ENCODE data around the gene SORCS2.
"Not testable (repeated sequence)": the region's sequence is repeated elsewhere in the genome, so short reads cannot be mapped to it uniquely, and the experiment has no call there.

SORCS2 gene

DNA sequence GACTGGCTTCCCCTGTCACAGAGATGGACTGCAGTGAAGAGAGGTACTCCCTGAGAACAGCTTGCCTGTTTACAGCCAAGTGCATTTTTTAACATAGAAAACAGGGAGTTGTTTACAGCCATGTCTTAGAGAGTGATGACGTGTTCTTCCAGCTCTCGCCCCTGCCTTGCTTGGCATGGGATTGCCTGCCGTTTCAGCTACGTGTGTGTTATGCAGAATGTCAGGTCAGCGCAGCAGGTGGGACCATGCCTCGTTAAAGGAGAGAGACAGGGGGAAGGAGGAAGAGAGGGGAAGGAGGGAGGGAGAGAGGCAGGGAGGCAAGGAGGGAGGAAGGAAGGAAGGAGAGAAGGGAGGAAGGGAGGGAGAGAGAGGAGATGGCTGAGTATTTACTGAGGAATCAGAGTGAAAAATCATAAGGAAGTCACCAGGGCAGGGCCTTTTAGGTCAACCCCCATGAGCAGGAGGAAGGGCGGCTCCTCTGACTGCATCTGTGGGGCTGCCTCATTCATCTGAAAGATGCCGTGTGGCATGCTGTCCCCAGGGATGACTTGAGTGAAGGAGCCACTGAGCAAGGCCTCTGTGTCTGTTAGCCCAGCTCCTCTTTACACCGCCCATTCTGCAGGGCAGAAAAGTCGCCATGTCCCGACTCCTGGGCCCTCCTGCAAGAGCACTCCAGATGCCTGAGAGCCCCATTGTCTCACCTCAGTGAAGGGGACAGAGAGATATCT, 382.1 kb downstream of the SORCS2 start:
- no peak for DNase-seq (ENCODE audit: extremely low read depth, low read depth)
- TF ChIP-seq, protein P1, sequence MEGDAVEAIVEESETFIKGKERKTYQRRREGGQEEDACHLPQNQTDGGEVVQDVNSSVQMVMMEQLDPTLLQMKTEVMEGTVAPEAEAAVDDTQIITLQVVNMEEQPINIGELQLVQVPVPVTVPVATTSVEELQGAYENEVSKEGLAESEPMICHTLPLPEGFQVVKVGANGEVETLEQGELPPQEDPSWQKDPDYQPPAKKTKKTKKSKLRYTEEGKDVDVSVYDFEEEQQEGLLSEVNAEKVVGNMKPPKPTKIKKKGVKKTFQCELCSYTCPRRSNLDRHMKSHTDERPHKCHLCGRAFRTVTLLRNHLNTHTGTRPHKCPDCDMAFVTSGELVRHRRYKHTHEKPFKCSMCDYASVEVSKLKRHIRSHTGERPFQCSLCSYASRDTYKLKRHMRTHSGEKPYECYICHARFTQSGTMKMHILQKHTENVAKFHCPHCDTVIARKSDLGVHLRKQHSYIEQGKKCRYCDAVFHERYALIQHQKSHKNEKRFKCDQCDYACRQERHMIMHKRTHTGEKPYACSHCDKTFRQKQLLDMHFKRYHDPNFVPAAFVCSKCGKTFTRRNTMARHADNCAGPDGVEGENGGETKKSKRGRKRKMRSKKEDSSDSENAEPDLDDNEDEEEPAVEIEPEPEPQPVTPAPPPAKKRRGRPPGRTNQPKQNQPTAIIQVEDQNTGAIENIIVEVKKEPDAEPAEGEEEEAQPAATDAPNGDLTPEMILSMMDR (IDR thresholded peaks at IDR 0.05; ENCODE audit: low read depth, low read length) = no peak

DNA sequence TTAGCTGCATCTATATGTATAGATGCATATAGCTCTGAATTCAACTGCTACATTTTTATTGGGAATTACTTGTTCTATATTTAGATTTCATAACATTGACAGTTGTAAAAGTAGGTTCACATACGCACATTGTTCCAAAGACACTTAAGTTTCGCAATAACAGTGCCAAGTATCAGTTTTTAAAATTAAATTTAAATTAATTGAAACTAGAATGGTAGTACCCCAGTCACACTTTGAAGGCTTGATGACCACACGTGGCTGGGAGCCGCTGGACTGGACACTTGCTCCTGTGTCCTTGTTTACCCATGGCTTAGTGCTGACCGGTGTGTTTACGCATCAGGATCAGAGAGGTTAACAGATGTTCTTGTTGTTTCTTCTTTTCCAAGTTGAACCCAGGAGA, 383.1 kb downstream of the SORCS2 start:
- DNase-seq (ENCODE audit: extremely low read depth, low read depth) = no peak
- TF ChIP-seq, protein P1 (IDR thresholded peaks at IDR 0.05; ENCODE audit: low read depth, low read length) = no peak

- DNase-seq (ENCODE audit: extremely low read depth, low read depth) = not testable (repeated sequence)
These were observed 385.2 kb downstream of the SORCS2 start for GRCh38 chr4:7577361-7578039.

- TF ChIP-seq, protein P1 (IDR thresholded peaks at IDR 0.05; ENCODE audit: low read depth, low read length) = no peak
- no peak for DNase-seq (ENCODE audit: extremely low read depth, low read depth)
These were observed 389.1 kb downstream of the SORCS2 start for GRCh38 chr4:7581477-7581876.

DNA sequence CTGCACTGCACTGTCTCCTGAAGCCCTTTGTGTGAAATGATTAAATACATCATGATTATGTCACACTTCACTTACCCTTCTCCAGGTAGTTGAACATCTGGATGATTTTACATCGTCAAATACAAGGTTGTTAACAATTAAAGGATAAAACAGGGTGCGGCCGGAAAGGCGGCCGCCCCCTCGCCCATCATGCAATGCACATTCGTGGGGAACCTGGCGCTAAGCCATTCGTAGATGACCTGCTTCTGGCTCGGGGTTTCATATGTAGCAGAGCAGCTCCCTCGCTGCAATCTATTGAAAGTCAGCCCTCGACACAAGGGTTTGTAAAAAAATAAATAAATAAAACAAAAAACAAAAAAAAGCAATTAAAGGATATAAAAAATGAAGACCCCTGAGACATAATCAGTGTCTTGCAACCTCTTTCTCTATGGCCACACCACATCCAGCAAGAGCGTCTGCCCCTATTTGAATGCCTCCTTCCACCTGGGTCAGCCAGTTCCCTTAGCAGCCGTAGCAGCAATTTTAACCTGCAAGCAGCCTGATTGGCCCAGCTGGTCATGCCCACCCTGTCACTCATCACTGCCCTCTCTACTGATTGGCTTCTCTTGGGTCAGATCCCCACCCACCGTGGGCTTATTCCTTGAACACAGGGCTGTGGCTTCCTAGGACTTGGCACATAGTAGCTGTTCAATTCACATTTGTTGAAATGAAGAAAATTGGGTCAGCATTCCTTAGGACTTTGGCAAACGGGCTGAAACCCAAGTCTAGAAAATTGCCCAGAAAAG, 390.2 kb downstream of the SORCS2 start:
- DNase-seq (ENCODE audit: extremely low read depth, low read depth) = no peak
- TF ChIP-seq, protein P1 (IDR thresholded peaks at IDR 0.05; ENCODE audit: low read depth, low read length) = no peak

DNA sequence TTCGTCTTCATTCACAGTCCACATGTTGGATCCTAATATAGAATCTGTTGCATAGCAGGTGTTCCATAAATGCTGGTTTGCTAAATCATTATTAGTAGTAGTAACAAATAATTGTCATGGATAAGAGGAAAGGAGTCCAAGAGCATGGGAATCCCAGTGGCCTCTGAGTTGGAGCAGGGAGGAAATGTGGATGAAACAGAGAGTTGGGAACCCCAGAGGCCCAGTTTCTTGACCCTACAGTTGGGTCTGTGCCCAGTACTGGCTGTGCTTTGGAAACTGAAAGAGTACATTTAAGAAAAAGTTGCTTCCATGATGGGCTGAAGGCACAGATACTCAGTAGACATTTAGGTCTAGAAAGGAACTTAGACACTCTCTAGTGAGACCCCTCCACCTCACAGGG, 391.8 kb downstream of the SORCS2 start:
- TF ChIP-seq, protein P1 (IDR thresholded peaks at IDR 0.05; ENCODE audit: low read depth, low read length) = no peak
- DNase-seq (ENCODE audit: extremely low read depth, low read depth) = no peak

- DNase-seq (ENCODE audit: extremely low read depth, low read depth) = no peak
- TF ChIP-seq, protein P1 (IDR thresholded peaks at IDR 0.05; ENCODE audit: low read depth, low read length) = no peak
These were observed 392.3 kb downstream of the SORCS2 start for GRCh38 chr4:7584606-7585159.

Data from AG09319 (cell line).